ENCODE results near the gene ANO5.
"Not testable (repeated sequence)": the region's sequence is repeated elsewhere in the genome, so short reads cannot be mapped to it uniquely, and the experiment has no call there.

Gene ANO5

DNA sequence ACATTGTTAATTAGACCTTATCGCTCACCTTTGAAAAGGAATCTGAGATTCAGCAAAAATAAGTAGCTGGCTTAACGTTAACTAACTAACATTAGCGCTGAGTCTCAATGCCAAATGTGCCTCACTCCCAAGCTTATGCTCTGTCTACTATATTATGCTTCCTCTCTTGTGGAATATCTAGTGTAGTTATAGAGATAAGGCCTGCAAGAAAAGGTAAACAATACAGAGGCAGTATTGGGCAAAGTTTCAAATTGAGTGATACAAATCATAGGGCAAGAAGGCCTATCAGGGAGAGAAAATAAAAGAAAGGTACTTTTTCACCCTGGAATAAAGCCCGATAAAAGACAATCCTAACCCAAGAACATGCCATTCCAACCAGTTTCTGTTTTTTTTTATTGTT is 83.7 kb downstream of the ANO5 start:
- DNase-seq (ENCODE audit: low spot score), result no peak
- Histone ChIP-seq H2AFZ (ENCODE audit: low read length) (no peak overlapping the region), H3K9me3 (replicated peaks in 1 of 2; ENCODE audit: control insufficient read depth in 2 of 2, insufficient read depth in 1 of 2, low read depth in 1 of 2, low read length in 2 of 2) (no peaks in the 10 kb centered on the region), H3K4me1 (ENCODE audit: control insufficient read depth in 2 of 2, insufficient read depth in 1 of 2, low read depth in 1 of 2, low read length in 2 of 2) (no peaks in the 10 kb centered on the region), H3K27ac (replicated peaks; ENCODE audit: low read length) (no peak overlapping the region), H3K18ac (ENCODE audit: low read length) (no peak overlapping the region), H3K4ac (ENCODE audit: low read length) (no peak overlapping the region), H4K91ac (ENCODE audit: low read depth, low read length, poor library complexity) (no peak overlapping the region), H3K14ac (ENCODE audit: low read length) (no peak overlapping the region), H3K4me2 (ENCODE audit: insufficient read depth, low read length, poor library complexity, severe bottlenecking) (no peak overlapping the region), H2BK120ac (ENCODE audit: low read depth, low read length) (no peak overlapping the region), H2AK5ac (ENCODE audit: low read depth, low read length) (no peak overlapping the region), H3K9ac (ENCODE audit: low read depth, low read length, poor library complexity) (no peak overlapping the region), H3K23ac (ENCODE audit: low read depth, low read length, poor library complexity) (no peak overlapping the region), H3K36me3 (replicated peaks in 1 of 2; ENCODE audit: control insufficient read depth in 2 of 2, insufficient read depth in 2 of 2, low read length in 2 of 2) (peaks cover 0 to 1% of the 10 kb centered on the region in 2 donors), H3K4me3 (ENCODE audit: low read length in 2 of 2) (no peak overlapping the region), H2BK5ac (ENCODE audit: low read length) (no peak overlapping the region), H4K8ac (ENCODE audit: low read depth, low read length) (no peak overlapping the region), H2BK15ac (ENCODE audit: low read length) (no peak overlapping the region), H3K79me1 (ENCODE audit: low read depth, low read length) (no peaks in the 10 kb centered on the region), H3K27me3 (ENCODE audit: control insufficient read depth in 3 of 3, insufficient read depth in 3 of 3, low read depth in 1 of 3, low read length in 3 of 3) (no peaks in the 10 kb centered on the region), H2BK12ac (ENCODE audit: low read length) (no peak overlapping the region)
- no CpG with 5 or more reads among the region's 4 CpGs for WGBS, 2 donors (ENCODE audit: extremely low coverage in 2 of 2, insufficient read length in 2 of 2, insufficient replicate concordance in 1 of 2)

DNA sequence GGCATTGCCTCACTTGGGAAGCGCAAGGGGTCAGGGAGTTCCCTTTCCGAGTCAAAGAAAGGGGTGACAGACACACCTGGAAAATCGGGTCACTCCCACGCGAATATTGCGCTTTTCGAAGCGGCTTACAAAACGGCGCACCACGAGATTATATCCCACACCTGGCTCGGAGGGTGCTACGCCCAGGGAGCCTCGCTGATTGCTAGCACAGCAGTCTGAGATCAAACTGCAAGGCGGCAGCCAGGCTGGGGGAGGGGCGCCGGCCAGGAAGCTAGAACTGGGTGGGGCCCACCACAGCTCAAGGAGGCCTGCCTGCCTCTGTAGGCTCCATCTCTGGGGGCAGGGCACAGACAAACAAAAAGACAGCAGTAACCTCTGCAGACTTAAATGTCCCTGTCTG is 92.1 kb downstream of the ANO5 start:
- H4K91ac ChIP-seq (ENCODE audit: low read depth, low read length, poor library complexity); H3K23ac ChIP-seq (ENCODE audit: low read depth, low read length, poor library complexity); H3K27ac ChIP-seq (replicated peaks; ENCODE audit: low read length); H3K9me3 ChIP-seq (replicated peaks in 1 of 2; ENCODE audit: control insufficient read depth in 2 of 2, insufficient read depth in 1 of 2, low read depth in 1 of 2, low read length in 2 of 2); H3K27me3 ChIP-seq (ENCODE audit: control insufficient read depth in 3 of 3, insufficient read depth in 3 of 3, low read depth in 1 of 3, low read length in 3 of 3); H3K4ac ChIP-seq (ENCODE audit: low read length); H2AFZ ChIP-seq (ENCODE audit: low read length); H3K14ac ChIP-seq (ENCODE audit: low read length); H2BK5ac ChIP-seq (ENCODE audit: low read length); H2AK5ac ChIP-seq (ENCODE audit: low read depth, low read length); H3K4me1 ChIP-seq (ENCODE audit: control insufficient read depth in 2 of 2, insufficient read depth in 1 of 2, low read depth in 1 of 2, low read length in 2 of 2); H2BK15ac ChIP-seq (ENCODE audit: low read length); H3K18ac ChIP-seq (ENCODE audit: low read length); H3K9ac ChIP-seq (ENCODE audit: low read depth, low read length, poor library complexity); H2BK120ac ChIP-seq (ENCODE audit: low read depth, low read length); DNase-seq (ENCODE audit: low spot score); H3K79me1 ChIP-seq (ENCODE audit: low read depth, low read length); H3K4me2 ChIP-seq (ENCODE audit: insufficient read depth, low read length, poor library complexity, severe bottlenecking); H2BK12ac ChIP-seq (ENCODE audit: low read length); H3K4me3 ChIP-seq (ENCODE audit: low read length in 2 of 2); H4K8ac ChIP-seq (ENCODE audit: low read depth, low read length); H3K36me3 ChIP-seq (replicated peaks in 1 of 2; ENCODE audit: control insufficient read depth in 2 of 2, insufficient read depth in 2 of 2, low read length in 2 of 2): not testable (repeated sequence)
- WGBS, 2 donors (ENCODE audit: extremely low coverage in 2 of 2, insufficient read length in 2 of 2, insufficient replicate concordance in 1 of 2), result no CpG with 5 or more reads among the region's 17 CpGs

DNA sequence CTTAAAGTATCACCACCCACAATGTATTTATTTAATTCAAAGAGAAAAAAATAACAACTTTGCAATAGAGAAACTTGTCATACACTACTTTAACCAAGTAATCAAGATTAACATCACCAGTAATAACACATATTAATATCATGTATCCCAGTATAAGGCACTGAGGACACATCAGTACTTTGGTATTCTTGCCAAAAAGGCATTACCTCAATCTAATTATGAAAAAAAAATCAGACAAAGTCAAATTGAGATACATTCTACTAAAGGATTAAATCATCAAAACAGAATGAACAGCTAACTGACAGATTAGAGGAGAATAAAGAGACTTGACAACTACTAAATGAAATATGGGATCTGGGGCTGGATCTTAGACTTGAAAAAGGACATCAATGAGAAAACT is 109.5 kb downstream of the ANO5 start:
- Histone ChIP-seq H3K9ac (ENCODE audit: low read depth, low read length, poor library complexity) (no peak overlapping the region), H4K8ac (ENCODE audit: low read depth, low read length) (no peak overlapping the region), H3K9me3 (replicated peaks in 1 of 2; ENCODE audit: control insufficient read depth in 2 of 2, insufficient read depth in 1 of 2, low read depth in 1 of 2, low read length in 2 of 2) (no peaks in the 10 kb centered on the region), H3K4me1 (ENCODE audit: control insufficient read depth in 2 of 2, insufficient read depth in 1 of 2, low read depth in 1 of 2, low read length in 2 of 2) (no peaks in the 10 kb centered on the region), H2AFZ (ENCODE audit: low read length) (no peak overlapping the region), H3K18ac (ENCODE audit: low read length) (no peak overlapping the region), H3K4ac (ENCODE audit: low read length) (no peak overlapping the region), H2BK5ac (ENCODE audit: low read length) (no peak overlapping the region), H4K91ac (ENCODE audit: low read depth, low read length, poor library complexity) (no peak overlapping the region), H3K27ac (replicated peaks; ENCODE audit: low read length) (no peak overlapping the region), H2BK12ac (ENCODE audit: low read length) (no peak overlapping the region), H3K27me3 (ENCODE audit: control insufficient read depth in 3 of 3, insufficient read depth in 3 of 3, low read depth in 1 of 3, low read length in 3 of 3) (no peaks in the 10 kb centered on the region), H3K4me2 (ENCODE audit: insufficient read depth, low read length, poor library complexity, severe bottlenecking) (no peak overlapping the region), H2BK120ac (ENCODE audit: low read depth, low read length) (no peak overlapping the region), H2BK15ac (ENCODE audit: low read length) (no peak overlapping the region), H3K79me1 (ENCODE audit: low read depth, low read length) (no peaks in the 10 kb centered on the region), H3K4me3 (ENCODE audit: low read length in 2 of 2) (no peak overlapping the region), H2AK5ac (ENCODE audit: low read depth, low read length) (no peak overlapping the region), H3K23ac (ENCODE audit: low read depth, low read length, poor library complexity) (no peak overlapping the region), H3K14ac (ENCODE audit: low read length) (no peak overlapping the region), H3K36me3 (replicated peaks in 1 of 2; ENCODE audit: control insufficient read depth in 2 of 2, insufficient read depth in 2 of 2, low read length in 2 of 2) (no peaks in the 10 kb centered on the region)
- DNase-seq (ENCODE audit: low spot score), result no peak

DNA sequence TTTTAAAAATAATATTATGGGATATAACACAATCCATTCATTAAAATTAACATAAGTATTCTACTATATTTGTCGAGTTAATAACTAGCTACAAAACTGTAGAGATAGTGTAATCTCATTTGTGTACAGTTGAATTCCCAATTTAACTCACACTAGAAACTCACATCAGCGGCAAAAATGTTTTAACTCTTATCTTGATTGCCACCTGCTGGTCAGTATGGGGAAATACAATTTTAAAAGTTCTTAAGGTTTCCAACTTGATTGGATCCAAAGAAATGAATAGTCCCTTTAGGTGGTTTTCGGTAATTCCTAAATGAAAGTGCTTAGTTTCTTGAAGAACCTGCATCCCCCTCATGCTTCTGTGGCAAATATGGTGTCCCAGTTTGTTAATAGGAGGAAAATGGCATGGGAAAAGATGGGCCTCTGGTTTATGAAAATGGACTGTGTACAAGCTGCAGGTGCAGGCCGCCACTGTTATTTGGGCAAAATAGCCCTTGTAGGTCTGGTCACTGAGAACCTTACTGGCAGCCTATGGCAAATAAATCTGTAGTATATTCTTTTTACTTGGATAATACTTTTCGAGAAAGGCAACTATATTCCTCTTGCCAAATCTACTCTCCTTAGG is 111.6 kb downstream of the ANO5 start:
- Histone ChIP-seq H3K14ac (ENCODE audit: low read length) (no peak overlapping the region), H2AK5ac (ENCODE audit: low read depth, low read length) (no peak overlapping the region), H3K4ac (ENCODE audit: low read length) (no peak overlapping the region), H3K4me1 (ENCODE audit: control insufficient read depth in 2 of 2, insufficient read depth in 1 of 2, low read depth in 1 of 2, low read length in 2 of 2) (no peaks in the 10 kb centered on the region), H4K8ac (ENCODE audit: low read depth, low read length) (no peak overlapping the region), H3K9me3 (replicated peaks in 1 of 2; ENCODE audit: control insufficient read depth in 2 of 2, insufficient read depth in 1 of 2, low read depth in 1 of 2, low read length in 2 of 2) (no peaks in the 10 kb centered on the region), H3K4me3 (ENCODE audit: low read length in 2 of 2) (no peak overlapping the region), H3K18ac (ENCODE audit: low read length) (no peak overlapping the region), H2BK15ac (ENCODE audit: low read length) (no peak overlapping the region), H2BK12ac (ENCODE audit: low read length) (no peak overlapping the region), H3K23ac (ENCODE audit: low read depth, low read length, poor library complexity) (no peak overlapping the region), H3K9ac (ENCODE audit: low read depth, low read length, poor library complexity) (no peak overlapping the region), H4K91ac (ENCODE audit: low read depth, low read length, poor library complexity) (no peak overlapping the region), H2BK120ac (ENCODE audit: low read depth, low read length) (no peak overlapping the region), H3K4me2 (ENCODE audit: insufficient read depth, low read length, poor library complexity, severe bottlenecking) (no peak overlapping the region), H2AFZ (ENCODE audit: low read length) (no peak overlapping the region), H3K79me1 (ENCODE audit: low read depth, low read length) (no peaks in the 10 kb centered on the region), H2BK5ac (ENCODE audit: low read length) (no peak overlapping the region), H3K36me3 (replicated peaks in 1 of 2; ENCODE audit: control insufficient read depth in 2 of 2, insufficient read depth in 2 of 2, low read length in 2 of 2) (no peaks in the 10 kb centered on the region), H3K27me3 (ENCODE audit: control insufficient read depth in 3 of 3, insufficient read depth in 3 of 3, low read depth in 1 of 3, low read length in 3 of 3) (no peaks in the 10 kb centered on the region), H3K27ac (replicated peaks; ENCODE audit: low read length) (no peak overlapping the region)
- no peak for DNase-seq (ENCODE audit: low spot score)
- no CpG with 5 or more reads among the region's 5 CpGs for WGBS, 2 donors (ENCODE audit: extremely low coverage in 2 of 2, insufficient read length in 2 of 2, insufficient replicate concordance in 1 of 2)

Measured in neuronal stem cell (in vitro differentiated cells).